Natural killer cell treated with Interleukin-12 subunit alpha and Interleukin-12 subunit beta and Interleukin-15 and Interleukin-18, amount 100 ng/mL, for 72 hours (primary cell): ENCODE data around the gene PPP1R2C. TPM values are rescaled to one million over a fixed set of nuclear protein-coding genes. Genes with fewer than 3 reads are reported as not detected.

Experiments used
- ATAC-seq, 2 donors: fragments of 150-1000 bp; cut with Tn5 transposase in 1 of 2; sonication (Bioruptor Pico), chemical (Tn5 transposase) in 1 of 2; 2 replicates each; pipeline ENCODE4 v1.10.0; 2021
- DNase-seq: peaks from one replicate; pipeline ENCODE4 v3.0.0; 2022; ENCODE audit warnings: low spot score
- H3K27ac Mint-ChIP-seq, 2 donors: 1 replicate in 1 of 2; 2 replicates in 1 of 2; pipeline ENCODE4 v1.8.0; 2022; ENCODE audit warnings: mixed read lengths in 2 of 2, mild to moderate bottlenecking in 1 of 2, moderate library complexity in 1 of 2
- H3K27me3 Mint-ChIP-seq, 2 donors: 1 replicate in 1 of 2; 2 replicates in 1 of 2; pipeline ENCODE4 v1.8.0; 2022; ENCODE audit warnings: mixed read lengths in 2 of 2
- H3K36me3 Mint-ChIP-seq: one replicate; pipeline ENCODE4 v1.8.0; 2022; ENCODE audit warnings: mixed read lengths
- H3K4me1 Mint-ChIP-seq, 2 donors: 1 replicate in 1 of 2; 2 replicates in 1 of 2; pipeline ENCODE4 v1.8.0; 2022; ENCODE audit warnings: low read depth in 2 of 2, mixed read lengths in 2 of 2, mild to moderate bottlenecking in 1 of 2
- H3K4me3 Mint-ChIP-seq: one replicate; pipeline ENCODE4 v1.8.0; 2022; ENCODE audit warnings: mixed read lengths
- H3K9me3 Mint-ChIP-seq: 2 replicates; pipeline ENCODE4 v1.8.0; 2022; ENCODE audit warnings: mixed read lengths
- total RNA-seq, 2 donors: library from RNA; stranded (reverse); gene quantifications; one replicate each; pipeline ENCODE4 v1.2.3, GENCODE V29; 2022

PPP1R2C gene
- total RNA-seq, 2 donors from 2014 or later = not detected

DNA sequence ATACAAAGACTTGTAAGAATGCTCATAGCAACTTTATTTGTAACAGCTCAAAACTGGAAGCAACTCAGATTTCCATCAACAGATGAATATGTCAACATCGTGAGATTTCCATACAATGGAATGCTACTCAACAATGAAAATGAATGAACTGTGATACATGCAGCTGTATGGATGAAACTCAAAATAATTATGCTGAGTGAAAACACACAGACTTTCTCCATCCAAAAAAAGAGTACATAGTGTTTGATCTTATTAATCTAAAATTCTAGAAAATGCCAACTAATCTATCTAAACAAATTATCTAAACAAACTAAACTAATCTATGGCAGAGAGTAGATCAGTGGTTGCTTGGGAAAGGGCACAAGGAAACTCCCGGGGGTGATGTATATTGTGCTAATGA lies 42.7 kb downstream of the PPP1R2C start:
- no peak overlapping the region for H3K4me3 Mint-ChIP-seq
- peaks cover 0 to 5% of the 10 kb centered on the region in 2 donors for H3K27me3 Mint-ChIP-seq
- ATAC-seq = no peak
- no peak overlapping the region for H3K27ac Mint-ChIP-seq
- DNase-seq = no peak
- no peaks in the 10 kb centered on the region for H3K9me3 Mint-ChIP-seq
- H3K36me3 Mint-ChIP-seq = no peaks in the 10 kb centered on the region
- H3K4me1 Mint-ChIP-seq = no peaks in the 10 kb centered on the region

GRCh38 chrX:42732506-42732905 lies 45.5 kb downstream of the PPP1R2C start:
- Mint-ChIP-seq H3K27ac (no peak overlapping the region), H3K36me3 (no peaks in the 10 kb centered on the region), H3K9me3 (peaks cover 4% of the 10 kb centered on the region), H3K4me3 (no peak overlapping the region), H3K27me3 (peaks cover 0 to 11% of the 10 kb centered on the region in 2 donors), H3K4me1 (no peaks in the 10 kb centered on the region)
- ATAC-seq (no peak), DNase-seq (no peak)
